Astrocyte of the spinal cord (primary cell): ENCODE measurements around the gene TBC1D22A.

ENCODE experiments used
- DNase-seq: peaks from one replicate; pipeline ENCODE4 v3.0.0; 2011; ENCODE audit warnings: low read depth, low spot score
- H3K4me3 ChIP-seq: 2 replicates; pipeline ENCODE4 v1.5.1; 2011; ENCODE audit warnings: low read depth, mild to moderate bottlenecking, low read length, moderate library complexity
- in situ Hi-C: cut with HindIII; loops from 2 replicates; pipeline ENCODE4 v1.10.0; 2017; ENCODE audit warnings: low sequenced_read_pairs
- TF ChIP-seq, protein P1 (sequence below): IDR thresholded peaks from 2 replicates; pipeline ENCODE4 v1.5.1; 2012; ENCODE audit warnings: low read depth, mild to moderate bottlenecking, low read length, inconsistent platforms

TBC1D22A gene

DNA sequence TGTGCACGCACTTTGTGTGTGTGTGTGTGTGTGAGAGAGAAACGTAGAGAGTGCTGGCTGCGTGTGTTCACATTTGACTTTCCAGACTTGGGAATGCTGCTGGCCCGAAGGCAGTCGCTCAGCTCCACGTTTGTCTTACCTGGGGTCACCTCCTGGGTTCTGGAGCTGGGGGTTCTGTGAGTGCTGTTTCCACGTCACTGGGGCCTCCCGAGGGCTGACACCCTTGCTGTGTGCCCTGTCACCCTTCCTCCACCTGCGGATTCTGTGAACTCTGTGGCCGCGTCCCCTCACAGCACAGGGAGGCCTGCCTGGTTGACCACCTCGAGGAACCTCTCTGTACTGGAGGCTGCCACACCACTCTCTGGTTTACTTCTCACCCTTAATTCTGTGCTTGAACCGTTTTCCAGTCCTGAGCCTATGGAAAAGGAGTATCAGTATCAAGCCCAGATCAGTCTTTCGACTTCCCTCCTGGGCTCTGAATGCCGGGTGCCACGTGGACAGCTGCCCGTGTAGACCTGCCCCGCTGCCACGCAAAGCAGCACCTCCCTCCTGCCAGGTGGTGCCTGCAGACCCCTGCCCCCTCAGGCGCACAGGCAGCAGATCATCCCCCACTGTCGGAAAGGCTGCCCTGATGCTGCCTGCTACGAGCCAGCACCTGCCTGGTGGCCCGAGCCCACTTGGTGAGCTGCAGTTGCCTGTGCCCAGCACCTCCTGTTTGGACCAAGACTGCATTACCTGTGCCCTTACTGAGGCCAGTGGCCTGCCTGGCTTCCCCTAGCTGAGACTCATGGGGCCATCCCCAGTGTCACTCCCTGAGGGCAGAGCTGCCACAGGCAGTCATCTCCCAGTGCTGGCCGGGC is 233.3 kb downstream of the TBC1D22A start:
- in situ Hi-C loops, result no loop called here
- TF ChIP-seq, protein P1, sequence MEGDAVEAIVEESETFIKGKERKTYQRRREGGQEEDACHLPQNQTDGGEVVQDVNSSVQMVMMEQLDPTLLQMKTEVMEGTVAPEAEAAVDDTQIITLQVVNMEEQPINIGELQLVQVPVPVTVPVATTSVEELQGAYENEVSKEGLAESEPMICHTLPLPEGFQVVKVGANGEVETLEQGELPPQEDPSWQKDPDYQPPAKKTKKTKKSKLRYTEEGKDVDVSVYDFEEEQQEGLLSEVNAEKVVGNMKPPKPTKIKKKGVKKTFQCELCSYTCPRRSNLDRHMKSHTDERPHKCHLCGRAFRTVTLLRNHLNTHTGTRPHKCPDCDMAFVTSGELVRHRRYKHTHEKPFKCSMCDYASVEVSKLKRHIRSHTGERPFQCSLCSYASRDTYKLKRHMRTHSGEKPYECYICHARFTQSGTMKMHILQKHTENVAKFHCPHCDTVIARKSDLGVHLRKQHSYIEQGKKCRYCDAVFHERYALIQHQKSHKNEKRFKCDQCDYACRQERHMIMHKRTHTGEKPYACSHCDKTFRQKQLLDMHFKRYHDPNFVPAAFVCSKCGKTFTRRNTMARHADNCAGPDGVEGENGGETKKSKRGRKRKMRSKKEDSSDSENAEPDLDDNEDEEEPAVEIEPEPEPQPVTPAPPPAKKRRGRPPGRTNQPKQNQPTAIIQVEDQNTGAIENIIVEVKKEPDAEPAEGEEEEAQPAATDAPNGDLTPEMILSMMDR, result no peak
- DNase-seq, result no peak
- no peak overlapping the region for H3K4me3 ChIP-seq

DNA sequence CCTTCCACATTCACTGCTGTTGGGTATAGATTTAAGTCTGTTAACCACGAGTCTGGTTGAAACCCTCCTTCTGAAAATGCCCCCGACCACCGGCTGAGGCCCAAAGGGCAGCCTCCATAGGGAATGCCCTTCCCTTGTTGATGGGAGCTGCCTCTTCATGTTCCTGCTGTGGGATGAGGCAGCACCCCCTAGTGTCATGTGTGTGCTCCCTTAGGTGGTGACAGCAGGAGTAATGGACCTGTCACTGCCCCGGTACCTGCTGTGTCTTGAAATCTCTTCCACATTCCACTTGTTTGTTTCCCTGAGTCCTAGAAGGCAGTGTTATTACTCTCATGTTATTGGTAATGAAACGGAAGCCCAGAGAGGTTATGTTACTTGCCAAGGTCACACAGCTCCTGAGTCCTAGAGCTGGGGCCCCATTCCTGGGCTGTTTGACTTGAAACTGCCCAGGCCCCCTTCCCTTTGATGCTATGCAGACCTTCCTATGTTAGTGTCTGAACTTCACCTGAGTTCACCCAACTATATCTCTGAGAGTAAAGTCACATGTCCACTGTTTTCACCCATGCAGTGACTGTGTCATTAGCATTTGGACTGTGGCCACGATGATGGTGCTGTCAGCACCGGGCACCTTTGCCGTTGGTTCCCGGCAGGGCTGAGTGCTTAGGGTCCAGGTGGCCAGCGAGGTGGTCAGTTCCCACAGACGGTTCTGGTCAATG is 234.3 kb downstream of the TBC1D22A start:
- no peak overlapping the region for H3K4me3 ChIP-seq
- DNase-seq, result no peak
- TF ChIP-seq, protein P1, result no peak
- in situ Hi-C loops, result no loop called here

DNA sequence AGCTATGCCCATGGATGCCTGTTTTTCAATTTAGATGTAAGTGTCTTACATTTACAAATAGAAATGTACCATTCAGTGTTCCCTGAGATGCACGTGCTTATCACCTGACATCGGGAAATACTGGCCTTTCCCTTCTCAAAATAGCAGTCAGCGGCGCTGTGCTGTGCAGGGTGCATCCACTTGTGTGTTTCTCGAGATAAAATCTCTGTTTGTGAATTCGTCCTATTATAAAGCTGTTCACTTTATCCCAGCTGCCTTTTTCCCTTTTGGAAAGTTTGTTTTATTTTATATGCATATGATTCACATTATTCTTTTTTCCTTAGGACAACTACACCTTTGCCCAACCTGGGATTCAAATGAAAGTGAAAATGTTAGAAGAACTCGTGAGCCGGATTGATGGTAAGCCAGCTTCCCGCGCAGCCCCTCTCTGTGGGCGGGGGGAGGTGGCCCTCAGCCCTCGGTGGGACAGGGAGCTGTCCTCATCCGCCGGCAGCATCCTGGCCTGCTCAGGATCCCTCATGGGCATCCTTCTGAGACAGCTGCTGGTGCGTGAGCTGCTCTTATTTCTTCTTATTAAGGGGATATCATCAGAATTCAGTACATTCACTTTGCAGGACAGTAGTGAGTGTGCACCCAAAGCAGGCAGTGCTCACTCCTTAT is 235.0 kb downstream of the TBC1D22A start:
- H3K4me3 ChIP-seq, result no peak overlapping the region
- in situ Hi-C loops, result no loop called here
- DNase-seq, result no peak
- TF ChIP-seq, protein P1, result no peak

DNA sequence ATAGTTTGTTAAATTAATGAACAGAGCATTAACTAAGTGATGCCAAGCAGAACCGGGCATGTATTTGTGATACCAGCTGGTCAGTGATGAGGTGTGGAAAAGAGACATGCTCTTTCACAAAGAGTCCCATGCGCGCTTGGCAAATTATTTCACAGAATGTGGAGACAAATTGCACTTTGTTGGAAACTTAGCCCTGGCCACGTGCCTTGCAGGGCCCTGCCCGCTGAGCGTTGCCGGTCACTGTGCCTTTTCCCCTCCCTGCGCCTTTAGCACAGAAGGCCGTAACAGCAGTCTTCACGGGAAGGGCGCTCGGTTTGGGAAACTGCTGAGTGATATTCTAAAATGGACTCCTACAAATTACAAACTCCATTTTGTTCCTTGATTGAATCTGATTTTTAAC is 235.9 kb downstream of the TBC1D22A start:
- in situ Hi-C loops, result no loop called here
- DNase-seq, result no peak
- no peak overlapping the region for H3K4me3 ChIP-seq
- TF ChIP-seq, protein P1, result no peak

DNA sequence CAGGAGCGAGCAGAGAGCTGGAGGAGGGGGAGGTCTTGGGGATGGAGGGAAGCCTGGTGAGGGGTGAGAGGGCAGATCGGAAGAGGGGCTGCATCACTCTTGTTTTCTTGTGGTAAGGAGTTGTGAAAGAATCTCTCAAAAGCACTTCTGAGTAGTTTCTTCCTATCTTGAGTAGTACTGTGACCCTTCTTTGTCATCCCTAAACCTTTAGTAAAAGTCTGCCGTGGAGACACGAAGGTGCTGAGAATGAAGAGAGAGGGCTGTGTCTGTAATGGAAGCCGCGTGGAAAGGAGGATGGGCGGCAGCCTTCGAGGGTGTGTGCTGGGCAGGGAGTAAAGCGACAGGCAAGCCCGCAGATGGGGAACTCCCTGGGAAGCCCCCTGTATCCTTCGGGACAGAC is 237.8 kb downstream of the TBC1D22A start:
- DNase-seq, result no peak
- in situ Hi-C loops, result no loop called here
- TF ChIP-seq, protein P1, result no peak
- H3K4me3 ChIP-seq, result no peak overlapping the region

DNA sequence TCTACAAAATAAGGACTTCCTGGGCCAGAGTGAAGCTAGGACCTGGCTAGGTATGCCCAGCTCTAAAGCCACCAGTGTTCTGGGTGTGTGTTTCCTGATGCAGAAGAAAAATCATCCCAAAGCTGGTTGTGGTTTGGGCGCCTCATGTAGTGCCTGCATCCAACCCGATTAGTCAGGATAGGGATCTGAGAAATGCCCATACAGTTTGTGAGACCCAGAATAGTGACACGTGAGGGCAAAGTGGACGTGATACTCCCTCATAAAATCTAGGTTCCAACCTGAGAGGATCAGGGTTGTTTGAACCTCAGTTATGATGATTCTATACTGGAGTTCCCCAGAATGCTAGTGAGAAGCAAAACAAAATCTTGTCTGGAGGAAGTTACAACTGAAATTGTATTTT is 238.4 kb downstream of the TBC1D22A start:
- no peak for DNase-seq
- no peak overlapping the region for H3K4me3 ChIP-seq
- in situ Hi-C loops, result no loop called here
- TF ChIP-seq, protein P1, result no peak
